GM12892 (cell line): ENCODE measurements around the gene LCN10.

Experiments used
- POLR2A ChIP-seq: IDR thresholded peaks from 2 replicates; pipeline ENCODE4 v1.6.1; 2011; ENCODE audit warnings: low read depth, low read length, control low read depth
- POLR2AphosphoS5 ChIP-seq: IDR thresholded peaks from 2 replicates; pipeline ENCODE4 v1.6.1; 2011; ENCODE audit warnings: low read depth, low read length, control low read depth

GRCh38 chr9:136740491-136740890 lies 2.2 kb downstream of the LCN10 start:
- TF ChIP-seq POLR2A (no peak), POLR2AphosphoS5 (no peak)
